PC-9 (cell line): ENCODE results near the gene KIAA0513.

Experiments
- EZH2 ChIP-seq: fragments of 200-600 bp; sonication (generic); IDR thresholded peaks from 2 replicates; pipeline ENCODE4 v1.8.0; 2017; ENCODE audit warnings: antibody characterized with exemption, low read depth
- TF ChIP-seq, protein P1 (sequence below): fragments of 200-600 bp; sonication (generic); conservative IDR thresholded peaks from 2 replicates; pipeline ENCODE4 v1.6.1; 2017; ENCODE audit warnings: mixed run types, antibody characterized with exemption, mild to moderate bottlenecking, moderate library complexity

- TF ChIP-seq EZH2 = no peak
- TF ChIP-seq, protein P1, sequence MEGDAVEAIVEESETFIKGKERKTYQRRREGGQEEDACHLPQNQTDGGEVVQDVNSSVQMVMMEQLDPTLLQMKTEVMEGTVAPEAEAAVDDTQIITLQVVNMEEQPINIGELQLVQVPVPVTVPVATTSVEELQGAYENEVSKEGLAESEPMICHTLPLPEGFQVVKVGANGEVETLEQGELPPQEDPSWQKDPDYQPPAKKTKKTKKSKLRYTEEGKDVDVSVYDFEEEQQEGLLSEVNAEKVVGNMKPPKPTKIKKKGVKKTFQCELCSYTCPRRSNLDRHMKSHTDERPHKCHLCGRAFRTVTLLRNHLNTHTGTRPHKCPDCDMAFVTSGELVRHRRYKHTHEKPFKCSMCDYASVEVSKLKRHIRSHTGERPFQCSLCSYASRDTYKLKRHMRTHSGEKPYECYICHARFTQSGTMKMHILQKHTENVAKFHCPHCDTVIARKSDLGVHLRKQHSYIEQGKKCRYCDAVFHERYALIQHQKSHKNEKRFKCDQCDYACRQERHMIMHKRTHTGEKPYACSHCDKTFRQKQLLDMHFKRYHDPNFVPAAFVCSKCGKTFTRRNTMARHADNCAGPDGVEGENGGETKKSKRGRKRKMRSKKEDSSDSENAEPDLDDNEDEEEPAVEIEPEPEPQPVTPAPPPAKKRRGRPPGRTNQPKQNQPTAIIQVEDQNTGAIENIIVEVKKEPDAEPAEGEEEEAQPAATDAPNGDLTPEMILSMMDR = no peak
Measured at GRCh38 chr16:85077039-85077438, 49.4 kb downstream of the KIAA0513 start.
